ENCODE results near the gene CABLES2.

The CABLES2 gene

DNA sequence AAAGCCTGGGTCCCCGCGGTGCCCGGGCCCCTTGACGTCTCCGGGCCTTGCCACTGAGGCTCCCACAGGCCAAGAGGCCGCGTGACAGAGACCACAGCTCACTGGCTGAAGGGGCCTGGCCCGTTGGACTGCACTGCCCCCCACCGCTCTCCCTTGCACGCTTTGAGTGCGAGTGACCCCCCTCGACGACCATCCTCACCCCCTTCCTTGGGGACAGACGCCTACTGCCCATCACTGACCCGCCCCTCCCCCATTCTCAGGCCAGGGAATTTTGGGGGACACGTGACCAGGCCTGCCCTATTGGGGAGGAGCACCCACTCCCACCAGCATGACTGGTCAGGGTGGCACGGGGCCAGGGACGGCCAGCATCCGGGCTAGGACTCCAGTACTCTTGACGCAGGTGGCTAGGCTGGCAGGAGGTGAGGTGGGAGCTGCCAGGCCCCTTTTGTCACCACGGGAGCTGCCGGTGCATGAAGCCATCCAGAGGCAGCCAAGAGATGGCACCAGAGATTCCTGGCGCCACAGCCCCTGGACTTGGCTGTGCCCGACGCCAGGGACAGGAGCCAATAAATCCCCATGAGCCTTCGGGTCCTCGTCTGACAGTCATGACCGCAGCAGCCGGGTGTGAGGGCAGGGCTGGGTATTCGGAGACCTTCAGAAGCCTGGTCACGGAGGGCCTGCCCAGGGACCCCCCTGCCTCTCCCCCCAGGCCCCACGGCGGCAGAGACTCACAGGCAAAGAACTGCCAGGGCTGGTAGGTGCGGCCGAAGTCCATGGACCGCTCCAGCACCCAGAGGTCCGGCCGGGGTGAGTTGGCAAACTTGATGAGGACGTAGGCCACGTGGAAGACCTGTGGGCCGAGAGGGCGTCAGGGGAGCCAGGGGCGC lies 54.4 kb downstream of the CABLES2 start:
- TF ChIP-seq, protein P1, sequence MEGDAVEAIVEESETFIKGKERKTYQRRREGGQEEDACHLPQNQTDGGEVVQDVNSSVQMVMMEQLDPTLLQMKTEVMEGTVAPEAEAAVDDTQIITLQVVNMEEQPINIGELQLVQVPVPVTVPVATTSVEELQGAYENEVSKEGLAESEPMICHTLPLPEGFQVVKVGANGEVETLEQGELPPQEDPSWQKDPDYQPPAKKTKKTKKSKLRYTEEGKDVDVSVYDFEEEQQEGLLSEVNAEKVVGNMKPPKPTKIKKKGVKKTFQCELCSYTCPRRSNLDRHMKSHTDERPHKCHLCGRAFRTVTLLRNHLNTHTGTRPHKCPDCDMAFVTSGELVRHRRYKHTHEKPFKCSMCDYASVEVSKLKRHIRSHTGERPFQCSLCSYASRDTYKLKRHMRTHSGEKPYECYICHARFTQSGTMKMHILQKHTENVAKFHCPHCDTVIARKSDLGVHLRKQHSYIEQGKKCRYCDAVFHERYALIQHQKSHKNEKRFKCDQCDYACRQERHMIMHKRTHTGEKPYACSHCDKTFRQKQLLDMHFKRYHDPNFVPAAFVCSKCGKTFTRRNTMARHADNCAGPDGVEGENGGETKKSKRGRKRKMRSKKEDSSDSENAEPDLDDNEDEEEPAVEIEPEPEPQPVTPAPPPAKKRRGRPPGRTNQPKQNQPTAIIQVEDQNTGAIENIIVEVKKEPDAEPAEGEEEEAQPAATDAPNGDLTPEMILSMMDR (IDR thresholded peaks at IDR 0.05; ENCODE audit: extremely low read depth, missing control alignments): no peak
- DNase-seq (ENCODE audit: low spot score): no peak

DNA sequence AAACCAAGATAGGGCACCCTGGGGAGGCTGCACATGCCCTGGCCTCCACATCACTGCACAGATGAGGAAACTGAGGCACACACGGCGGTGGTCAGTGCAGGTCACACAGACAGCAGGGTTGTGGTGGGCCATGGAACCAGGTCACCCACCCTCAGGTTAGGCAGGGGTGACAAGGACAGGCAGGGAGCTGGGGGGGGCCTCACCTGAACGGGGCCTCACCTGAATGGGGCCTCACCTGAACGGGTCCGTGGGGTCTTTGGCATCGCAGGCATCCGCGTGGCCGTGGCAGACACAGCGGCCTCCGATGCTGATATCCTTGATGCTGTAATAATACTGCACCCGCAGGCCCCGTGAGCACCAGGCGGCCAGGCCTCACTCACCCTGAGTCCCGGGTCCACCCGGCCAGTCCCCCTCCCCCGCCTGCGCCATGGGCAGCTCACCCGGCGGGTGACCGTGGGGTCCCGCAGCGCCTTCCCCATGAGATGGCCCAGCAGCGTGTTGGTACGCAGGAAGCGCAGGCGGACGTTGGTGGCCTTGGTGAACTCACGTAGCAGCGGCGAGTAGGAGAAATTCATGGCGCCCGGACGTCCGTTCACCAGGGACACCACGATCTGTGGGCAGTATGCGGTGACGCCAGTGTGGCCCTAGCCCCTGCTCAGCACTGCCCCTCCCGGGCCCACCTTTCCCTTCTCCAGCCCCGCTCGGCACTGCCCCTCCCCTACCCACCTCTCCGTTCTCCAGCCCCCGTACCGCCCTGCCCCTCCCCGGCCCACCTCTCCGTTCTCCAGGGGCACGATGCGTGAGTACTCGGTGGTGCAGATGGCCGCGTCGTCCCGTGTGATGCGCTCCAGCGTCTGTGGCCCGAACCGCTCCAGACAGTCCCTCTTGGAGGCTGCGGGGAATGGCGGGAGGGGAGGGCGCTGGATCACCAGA lies 55.4 kb downstream of the CABLES2 start:
- TF ChIP-seq, protein P1 (IDR thresholded peaks at IDR 0.05; ENCODE audit: extremely low read depth, missing control alignments): no peak
- DNase-seq (ENCODE audit: low spot score): no peak

DNA sequence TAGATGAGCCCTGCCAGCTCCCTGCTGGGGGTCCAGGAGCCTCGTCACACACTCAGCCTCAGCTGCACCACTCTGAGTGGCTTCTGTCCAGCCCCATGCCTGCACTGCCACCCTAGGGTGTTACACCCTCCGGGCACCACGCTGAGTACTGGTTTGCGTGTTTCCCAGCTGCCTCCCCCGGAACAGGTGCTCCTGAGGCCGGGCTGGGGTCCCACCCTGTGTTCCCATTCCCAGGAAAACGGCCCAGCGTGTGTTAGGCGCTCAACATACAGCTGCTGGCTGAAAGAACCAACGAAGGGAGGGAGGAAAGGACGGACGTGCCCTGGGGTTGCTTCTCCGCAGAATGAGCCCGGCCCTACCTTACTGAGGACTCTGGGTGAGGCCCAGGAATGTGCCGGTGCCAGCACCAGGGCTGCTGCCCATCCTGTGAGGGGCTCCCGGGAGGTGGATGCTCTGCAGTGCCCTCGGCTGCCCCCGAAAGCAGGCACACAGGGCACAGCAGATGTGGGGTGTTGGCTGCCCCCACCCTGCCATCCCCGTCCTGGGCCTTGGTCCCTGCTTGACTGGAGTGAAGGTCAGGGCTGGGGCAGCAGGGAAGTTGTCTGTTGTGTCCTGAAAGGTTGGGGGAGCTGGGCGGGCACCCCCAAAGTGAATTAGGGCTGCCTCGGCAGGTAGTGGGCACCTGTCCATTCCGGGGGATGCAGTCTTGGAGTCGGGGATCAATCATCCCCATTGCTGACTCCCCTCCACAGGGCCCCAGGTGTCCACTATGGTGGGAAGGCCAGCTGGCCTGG lies 56.3 kb downstream of the CABLES2 start:
- TF ChIP-seq, protein P1 (IDR thresholded peaks at IDR 0.05; ENCODE audit: extremely low read depth, missing control alignments): no peak
- no peak for DNase-seq (ENCODE audit: low spot score)

DNA sequence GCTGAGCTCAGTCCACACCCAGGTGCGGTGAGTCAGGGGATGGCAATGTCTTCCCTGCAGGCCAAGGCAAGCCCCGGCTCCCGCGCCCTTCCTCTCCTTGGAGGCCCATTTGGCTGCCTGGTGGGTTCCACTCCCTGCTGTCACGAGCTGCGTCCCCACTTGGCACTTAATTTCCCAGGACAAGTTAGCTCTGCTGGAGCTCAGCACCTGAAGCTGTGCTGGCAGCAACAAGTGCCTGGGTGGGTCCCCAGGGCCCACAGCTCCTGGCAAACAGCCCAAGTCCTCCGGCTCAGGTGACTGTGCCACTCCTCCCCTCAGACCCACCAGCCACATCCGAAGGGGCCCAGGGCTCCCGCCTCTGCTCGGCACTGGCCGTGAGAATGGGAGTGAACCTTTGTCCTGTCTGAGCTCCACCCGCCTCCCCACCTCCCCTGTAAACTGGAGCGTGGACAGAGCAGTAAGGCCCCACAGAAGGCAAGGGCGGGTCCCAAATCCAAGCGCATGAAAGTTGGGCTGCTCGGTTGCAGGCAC lies 56.9 kb downstream of the CABLES2 start:
- no peak for DNase-seq (ENCODE audit: low spot score)
- TF ChIP-seq, protein P1 (IDR thresholded peaks at IDR 0.05; ENCODE audit: extremely low read depth, missing control alignments): no peak

DNA sequence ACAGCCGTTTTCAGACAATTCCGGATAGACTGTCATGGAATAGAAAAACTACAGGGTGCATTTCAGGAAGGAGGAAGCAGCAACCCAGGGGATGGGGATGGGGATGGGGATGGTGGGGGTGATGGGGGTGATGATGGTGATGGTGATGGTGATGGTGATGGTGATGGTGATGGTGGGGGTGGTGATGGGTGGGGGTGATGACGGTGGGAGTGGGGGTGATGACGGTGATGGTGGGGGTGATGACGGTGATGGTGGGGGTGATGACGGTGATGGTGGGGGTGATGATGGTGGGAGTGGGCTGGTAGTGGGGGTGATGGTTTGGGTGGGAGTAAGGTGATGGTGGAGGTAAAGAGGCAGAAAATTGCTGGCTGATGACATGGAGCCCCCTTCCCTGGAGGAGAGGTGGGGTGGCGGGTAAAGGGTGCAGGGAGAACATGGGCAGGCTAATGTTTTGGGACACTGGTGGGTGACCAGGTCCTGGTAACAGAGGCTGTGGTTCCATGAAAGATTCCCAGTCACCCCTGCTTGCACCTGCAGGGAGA lies 57.5 kb downstream of the CABLES2 start:
- no peak for DNase-seq (ENCODE audit: low spot score)
- TF ChIP-seq, protein P1 (IDR thresholded peaks at IDR 0.05; ENCODE audit: extremely low read depth, missing control alignments): no peak

DNA sequence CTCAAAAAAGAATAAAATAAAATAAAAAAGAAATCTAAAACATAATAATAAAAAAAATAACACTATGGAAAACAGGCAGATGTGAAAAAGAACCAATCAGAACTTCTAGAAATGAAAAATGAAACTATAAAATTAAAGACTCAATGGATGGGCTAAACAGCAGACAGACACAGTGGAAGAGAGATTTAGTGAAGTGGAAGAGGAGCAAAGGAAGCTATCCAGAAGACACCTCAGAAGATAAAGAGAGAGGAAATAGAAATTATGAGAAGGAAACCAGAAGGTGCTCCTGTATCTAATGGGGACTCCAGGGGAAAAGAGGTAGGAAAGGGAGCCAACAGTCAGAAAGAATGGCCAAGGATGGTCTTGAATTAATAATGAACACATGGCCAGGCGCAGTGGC lies 58.5 kb downstream of the CABLES2 start:
- TF ChIP-seq, protein P1 (IDR thresholded peaks at IDR 0.05; ENCODE audit: extremely low read depth, missing control alignments): no peak
- no peak for DNase-seq (ENCODE audit: low spot score)
